Transverse colon (tissue), 4 donors: ENCODE data around the gene PTPRR.

Experiments used
- EP300 ChIP-seq: sonication (generic); formaldehyde crosslinking; IDR thresholded peaks from one replicate; pipeline ENCODE4 v1.6.1; 2017; ENCODE audit warnings: antibody characterized with exemption, low read depth
- POLR2A ChIP-seq: fragments of 450-650 bp; IDR thresholded peaks from one replicate; pipeline ENCODE4 v1.6.1; 2016; ENCODE audit warnings: antibody characterized with exemption, mild to moderate bottlenecking, moderate library complexity
- POLR2AphosphoS5 ChIP-seq, 3 donors: sonication (generic); formaldehyde crosslinking; IDR thresholded peaks; one replicate each; pipeline ENCODE4 v1.6.1; 2016; ENCODE audit warnings: antibody characterized with exemption in 3 of 3
- TF ChIP-seq, protein P1 (sequence below), 5 experiments: fragments of 200-600 bp in 3 of 5; fragments of 450-650 bp in 2 of 5; sonication (generic) in 3 of 5; IDR thresholded peaks; 1 replicate in 2 of 5; 2 replicates in 3 of 5; pipeline ENCODE4 v1.5.1; 2016 to 2017; ENCODE audit warnings: antibody characterized with exemption in 5 of 5, inconsistent platforms in 3 of 5, mild to moderate bottlenecking in 2 of 5, moderate library complexity in 1 of 5

DNA sequence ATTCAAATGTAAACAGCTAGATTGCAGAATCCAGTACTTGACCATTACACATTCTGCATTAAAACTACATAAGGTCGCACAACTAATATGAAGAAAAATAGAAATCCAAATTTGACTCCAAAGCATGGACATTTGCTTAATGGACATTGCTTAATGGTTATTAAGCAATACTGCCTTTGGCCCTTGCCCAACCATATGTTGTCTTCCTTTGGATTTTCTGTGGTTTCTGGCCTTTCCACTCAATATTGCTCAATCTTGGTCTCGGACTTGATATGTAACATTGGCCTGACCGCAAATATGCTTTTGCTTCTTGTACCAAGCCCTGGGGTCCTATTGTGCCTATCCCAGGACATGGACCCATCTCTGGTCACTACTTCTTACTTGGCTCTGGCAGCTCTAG is 67.2 kb downstream of the PTPRR start:
- TF ChIP-seq, protein P1, sequence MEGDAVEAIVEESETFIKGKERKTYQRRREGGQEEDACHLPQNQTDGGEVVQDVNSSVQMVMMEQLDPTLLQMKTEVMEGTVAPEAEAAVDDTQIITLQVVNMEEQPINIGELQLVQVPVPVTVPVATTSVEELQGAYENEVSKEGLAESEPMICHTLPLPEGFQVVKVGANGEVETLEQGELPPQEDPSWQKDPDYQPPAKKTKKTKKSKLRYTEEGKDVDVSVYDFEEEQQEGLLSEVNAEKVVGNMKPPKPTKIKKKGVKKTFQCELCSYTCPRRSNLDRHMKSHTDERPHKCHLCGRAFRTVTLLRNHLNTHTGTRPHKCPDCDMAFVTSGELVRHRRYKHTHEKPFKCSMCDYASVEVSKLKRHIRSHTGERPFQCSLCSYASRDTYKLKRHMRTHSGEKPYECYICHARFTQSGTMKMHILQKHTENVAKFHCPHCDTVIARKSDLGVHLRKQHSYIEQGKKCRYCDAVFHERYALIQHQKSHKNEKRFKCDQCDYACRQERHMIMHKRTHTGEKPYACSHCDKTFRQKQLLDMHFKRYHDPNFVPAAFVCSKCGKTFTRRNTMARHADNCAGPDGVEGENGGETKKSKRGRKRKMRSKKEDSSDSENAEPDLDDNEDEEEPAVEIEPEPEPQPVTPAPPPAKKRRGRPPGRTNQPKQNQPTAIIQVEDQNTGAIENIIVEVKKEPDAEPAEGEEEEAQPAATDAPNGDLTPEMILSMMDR (IDR thresholded peaks at IDR 0.05) = no peak
- no peak for TF ChIP-seq EP300
- peak in 2 of 3 donors; percentile 69 to 70 for TF ChIP-seq POLR2AphosphoS5 (IDR thresholded peaks at IDR 0.05)
- TF ChIP-seq POLR2A = no peak
